Type B pancreatic cell (in vitro differentiated cells): ENCODE results near the gene CTNS. TPM values are rescaled to one million over a fixed set of nuclear protein-coding genes. Genes with fewer than 3 reads are reported as not detected.

Source experiments
- DNase-seq: peaks from one replicate; pipeline ENCODE4 v3.0.0; 2021; ENCODE audit warnings: mixed read lengths; ENCODE audit not compliant: unreplicated experiment; ENCODE audit errors: extremely low spot score
- H3K27ac Mint-ChIP-seq: 2 replicates; pipeline ENCODE4 v1.8.0; 2021; ENCODE audit warnings: mild to moderate bottlenecking, mixed read lengths
- H3K27me3 Mint-ChIP-seq: 2 replicates; pipeline ENCODE4 v1.8.0; 2021; ENCODE audit warnings: mixed read lengths
- H3K36me3 Mint-ChIP-seq: 2 replicates; pipeline ENCODE4 v1.8.0; 2021; ENCODE audit warnings: mixed read lengths
- H3K4me1 Mint-ChIP-seq: one replicate; pipeline ENCODE4 v1.8.0; 2021; ENCODE audit warnings: mixed read lengths; ENCODE audit not compliant: unreplicated experiment
- H3K4me3 Mint-ChIP-seq: 2 replicates; pipeline ENCODE4 v1.8.0; 2021; ENCODE audit warnings: mild to moderate bottlenecking, mixed read lengths
- H3K9me3 Mint-ChIP-seq: 2 replicates; pipeline ENCODE4 v1.8.0; 2021; ENCODE audit warnings: mixed read lengths
- CTCF ChIP-seq: fragments of 200-600 bp; sonication (generic); conservative IDR thresholded peaks from 2 replicates; pipeline ENCODE4 v1.5.0; 2021; ENCODE audit warnings: antibody characterized with exemption, mild to moderate bottlenecking
- total RNA-seq: library from RNA; stranded (reverse); gene quantifications from 2 replicates; pipeline ENCODE4 v1.2.1, GENCODE V29; 2021; ENCODE audit warnings: low replicate concordance

The CTNS gene
- total RNA-seq, 1 donor from 2014 or later = 17.5 TPM

DNA sequence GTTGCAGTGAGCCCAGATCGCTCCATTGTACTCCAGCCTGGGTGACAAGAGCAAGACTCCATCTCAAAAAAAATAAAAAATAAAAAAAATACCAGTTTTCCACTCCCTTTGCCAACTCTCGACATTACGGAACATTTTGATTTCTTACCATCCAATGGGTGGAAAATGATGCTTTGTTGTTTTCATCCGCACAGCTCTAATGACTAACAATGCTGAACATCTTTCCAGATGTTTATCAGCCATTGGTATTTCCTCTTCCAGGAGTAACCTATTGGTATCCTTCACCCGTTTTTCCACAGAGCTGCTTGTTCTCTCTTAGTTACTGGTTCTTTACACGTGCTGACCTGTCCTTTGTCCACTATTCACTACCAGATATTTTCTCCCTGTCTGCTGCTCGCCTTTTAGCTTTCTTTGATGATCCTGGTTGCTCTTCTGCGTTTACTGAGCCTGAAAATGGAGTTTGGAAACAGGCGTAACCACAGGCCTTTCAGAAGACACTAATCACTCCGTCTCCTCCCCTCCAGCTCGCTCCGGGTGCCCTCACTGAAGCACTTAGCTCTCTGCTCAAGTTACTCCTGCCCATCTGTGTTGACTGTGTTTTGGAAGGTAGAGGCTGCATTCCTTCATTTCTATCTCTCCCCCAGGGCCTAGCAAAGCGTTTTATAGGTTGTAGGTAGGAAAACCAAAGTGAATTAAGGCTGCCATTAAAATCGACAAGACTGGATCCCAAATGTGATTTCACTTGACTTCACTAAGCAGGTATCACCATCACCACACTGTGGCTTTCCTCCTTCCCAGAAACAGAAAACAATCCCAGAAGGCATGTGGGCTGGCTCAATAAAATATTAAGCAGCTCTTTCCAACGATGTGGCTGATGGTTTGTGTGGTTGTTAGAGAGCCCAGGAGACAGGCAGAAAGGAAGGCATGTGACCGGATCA is 9.5 kb upstream of the CTNS start:
- H3K9me3 Mint-ChIP-seq = no peaks in the 10 kb centered on the region
- no peaks in the 10 kb centered on the region for H3K4me1 Mint-ChIP-seq
- H3K27me3 Mint-ChIP-seq = no peaks in the 10 kb centered on the region
- no peak overlapping the region for H3K4me3 Mint-ChIP-seq
- no peak for DNase-seq
- no peak overlapping the region for H3K27ac Mint-ChIP-seq
- TF ChIP-seq CTCF = no peak
- peaks cover 24% of the 10 kb centered on the region for H3K36me3 Mint-ChIP-seq

DNA sequence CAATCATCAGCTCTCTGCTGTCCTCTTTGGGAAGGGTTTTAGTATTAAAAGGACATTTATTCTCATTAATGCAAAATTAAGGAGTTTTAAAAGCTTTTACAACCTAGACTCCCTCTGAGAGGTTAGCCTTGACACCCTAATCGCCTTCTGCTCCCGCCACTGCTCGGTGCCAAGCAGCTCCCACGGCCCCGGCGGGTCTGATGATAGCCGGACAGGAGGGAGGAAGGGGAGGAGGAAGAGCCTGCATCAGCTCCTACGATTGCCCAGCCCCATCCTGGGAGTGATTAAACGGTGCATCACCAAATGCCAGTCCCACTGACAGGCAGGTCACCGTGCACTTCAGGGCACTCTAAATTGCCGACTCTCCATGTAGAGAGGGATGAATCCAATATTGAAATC is 8.8 kb upstream of the CTNS start:
- H3K4me1 Mint-ChIP-seq = no peaks in the 10 kb centered on the region
- TF ChIP-seq CTCF = no peak
- H3K27me3 Mint-ChIP-seq = no peaks in the 10 kb centered on the region
- no peak overlapping the region for H3K27ac Mint-ChIP-seq
- DNase-seq = no peak
- no peaks in the 10 kb centered on the region for H3K9me3 Mint-ChIP-seq
- no peak overlapping the region for H3K4me3 Mint-ChIP-seq
- peaks cover 24% of the 10 kb centered on the region for H3K36me3 Mint-ChIP-seq

GRCh38 chr17:3630781-3631180 is 5.8 kb upstream of the CTNS start:
- no peak overlapping the region for H3K4me3 Mint-ChIP-seq
- H3K4me1 Mint-ChIP-seq = peaks cover 9% of the 10 kb centered on the region
- no peak for TF ChIP-seq CTCF
- no peaks in the 10 kb centered on the region for H3K9me3 Mint-ChIP-seq
- no peak for DNase-seq
- H3K27me3 Mint-ChIP-seq = no peaks in the 10 kb centered on the region
- H3K27ac Mint-ChIP-seq = no peak overlapping the region
- peaks cover 15% of the 10 kb centered on the region for H3K36me3 Mint-ChIP-seq

DNA sequence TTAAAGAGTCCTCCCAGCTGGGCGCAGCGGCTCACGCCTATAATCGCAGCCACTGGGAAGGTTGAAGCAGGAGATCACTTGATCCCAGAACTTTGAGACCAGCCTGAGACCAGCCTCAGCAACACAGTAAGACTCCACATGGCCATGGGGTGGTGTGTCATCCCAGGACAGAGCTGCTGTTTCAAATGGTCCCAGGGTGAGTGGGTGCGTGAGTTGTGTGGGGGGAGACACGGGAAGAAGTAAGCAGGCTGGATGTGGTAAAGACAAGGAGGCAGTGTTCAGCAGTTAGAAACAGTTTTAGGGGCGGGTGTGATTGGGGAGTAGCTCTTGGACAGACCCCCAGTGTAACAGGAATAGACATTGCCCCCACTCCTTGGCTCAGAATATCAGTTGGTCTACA is 4.3 kb upstream of the CTNS start:
- DNase-seq = no peak
- Mint-ChIP-seq H3K27me3 (no peaks in the 10 kb centered on the region), H3K4me3 (no peak overlapping the region), H3K9me3 (no peaks in the 10 kb centered on the region), H3K4me1 (peaks cover 12% of the 10 kb centered on the region), H3K36me3 (peaks cover 10% of the 10 kb centered on the region), H3K27ac (no peak overlapping the region)
- TF ChIP-seq CTCF = no peak

DNA sequence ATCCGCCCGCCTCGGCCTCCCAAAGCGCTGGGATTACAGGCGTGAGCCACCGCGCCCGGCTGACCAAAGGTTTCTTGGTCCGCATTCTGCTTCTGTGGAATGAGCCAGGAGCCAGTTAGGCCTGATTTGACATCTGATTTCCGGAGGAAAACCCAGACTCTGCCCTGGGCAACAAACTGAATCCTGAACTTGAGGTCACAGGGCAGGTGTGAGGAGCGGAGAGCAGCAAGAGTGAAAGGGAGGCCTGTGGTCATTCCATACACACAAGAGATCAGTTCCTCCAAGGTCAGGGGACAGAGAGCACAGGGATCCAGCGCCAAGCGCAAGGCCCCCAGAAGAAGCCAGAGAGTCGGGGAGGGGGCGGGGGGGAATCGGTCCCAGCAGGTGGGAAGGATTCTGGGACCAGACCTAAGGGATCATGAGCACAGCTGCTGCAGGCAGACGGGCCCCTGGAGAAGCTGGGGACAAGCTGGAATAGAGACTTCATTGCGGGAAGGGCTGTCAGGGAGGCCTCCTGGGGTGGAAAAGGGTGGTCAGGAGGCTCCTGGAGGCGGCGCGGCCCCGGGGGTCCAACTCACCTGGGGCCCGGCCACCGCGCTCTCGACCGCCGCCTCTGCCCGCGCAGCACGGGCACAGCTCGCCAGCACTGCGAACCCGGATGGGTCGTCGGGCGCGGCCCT is 946 bp upstream of the CTNS start:
- H3K27me3 Mint-ChIP-seq = no peaks in the 10 kb centered on the region
- peak overlapping the region; percentile 98 for H3K4me3 Mint-ChIP-seq
- DNase-seq = no peak
- H3K27ac Mint-ChIP-seq = peak overlapping the region; percentile 86
- no peaks in the 10 kb centered on the region for H3K9me3 Mint-ChIP-seq
- no peak for TF ChIP-seq CTCF
- peaks cover 5% of the 10 kb centered on the region for H3K36me3 Mint-ChIP-seq
- H3K4me1 Mint-ChIP-seq = peaks cover 25% of the 10 kb centered on the region
